Raji (cell line): ENCODE measurements around the gene NUDT1.

Experiments used
- POLR2A ChIP-seq: IDR thresholded peaks from 2 replicates; pipeline ENCODE4 v1.6.1; 2011; ENCODE audit warnings: low read depth, low read length, control low read depth; ENCODE audit not compliant: insufficient read depth

The NUDT1 gene

DNA sequence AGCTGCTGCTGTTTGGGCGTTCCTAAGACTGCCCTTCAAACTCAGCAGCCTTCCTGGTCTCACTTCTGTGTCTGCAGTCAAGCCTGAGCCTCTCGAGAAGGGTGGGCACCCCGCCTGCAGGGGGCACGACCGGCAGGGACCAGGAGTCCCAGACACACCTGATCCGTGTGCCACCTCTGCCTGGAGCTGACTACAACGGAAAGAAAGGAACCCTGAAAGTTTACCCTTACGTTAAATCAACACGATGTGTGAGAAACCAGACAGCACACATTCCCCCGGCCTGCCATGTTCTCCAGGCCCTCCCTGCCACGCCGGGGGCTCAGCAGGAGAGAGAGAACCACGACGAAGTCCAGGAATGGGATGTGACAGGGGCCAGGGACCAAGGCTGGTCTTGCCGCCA is 14.3 kb upstream of the NUDT1 start:
- no peak for TF ChIP-seq POLR2A

DNA sequence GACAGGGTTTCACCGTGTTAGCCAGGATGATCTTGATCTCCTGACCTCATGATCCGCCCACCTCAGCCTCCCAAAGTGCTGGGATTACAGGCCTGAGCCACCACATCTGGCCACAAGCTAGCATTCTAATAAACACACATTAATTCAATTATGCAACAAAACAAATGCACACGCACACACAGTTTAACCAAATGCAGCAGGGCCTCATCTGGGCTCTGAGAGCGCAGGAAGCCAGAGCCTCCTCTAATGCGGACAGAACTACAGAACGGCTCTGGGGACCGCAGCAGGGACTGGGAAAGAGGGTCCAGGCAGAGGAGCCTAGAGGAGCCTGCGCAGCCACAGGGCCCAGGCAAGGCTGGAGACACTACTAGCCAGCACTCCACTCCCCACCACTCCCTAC is 13.1 kb upstream of the NUDT1 start:
- no peak for TF ChIP-seq POLR2A

DNA sequence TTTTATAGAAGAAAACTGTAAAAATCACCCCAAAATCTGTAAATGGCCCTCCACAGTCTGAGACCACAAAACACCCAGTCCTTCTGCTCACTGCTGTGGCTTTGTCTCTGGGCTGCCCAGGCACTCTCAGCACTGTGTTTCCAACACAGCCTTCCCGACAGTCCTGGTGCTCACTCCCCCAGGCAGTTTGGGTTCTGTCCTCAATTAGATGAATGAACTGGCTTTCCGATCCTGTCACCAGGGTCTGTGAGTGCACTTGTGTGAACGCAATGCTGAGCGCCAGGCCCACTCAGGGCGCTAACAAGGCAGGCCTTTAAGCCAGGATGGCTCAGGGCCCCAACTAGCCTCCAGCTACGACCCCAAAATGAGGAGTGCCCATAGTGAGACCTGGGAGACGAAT is 12.6 kb upstream of the NUDT1 start:
- no peak for TF ChIP-seq POLR2A

DNA sequence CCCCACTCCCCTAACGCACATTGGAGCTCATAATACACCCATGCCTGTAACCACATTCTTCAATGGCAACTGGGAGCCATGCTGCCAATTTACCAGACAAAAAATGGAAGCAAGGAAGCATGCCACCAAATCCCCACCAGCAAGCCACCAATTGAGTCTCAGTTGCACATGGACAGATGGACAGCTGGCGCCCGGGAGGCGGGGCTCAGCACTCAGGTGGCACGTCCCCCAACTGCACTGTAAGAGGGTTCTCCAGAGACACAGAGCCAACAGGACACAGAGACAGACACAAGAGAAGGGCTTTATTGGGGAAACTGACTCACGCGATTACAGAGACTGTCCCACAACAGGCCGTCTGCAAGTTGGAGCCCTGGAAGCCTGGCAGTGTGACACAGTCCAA is 11.8 kb upstream of the NUDT1 start:
- TF ChIP-seq POLR2A: no peak

DNA sequence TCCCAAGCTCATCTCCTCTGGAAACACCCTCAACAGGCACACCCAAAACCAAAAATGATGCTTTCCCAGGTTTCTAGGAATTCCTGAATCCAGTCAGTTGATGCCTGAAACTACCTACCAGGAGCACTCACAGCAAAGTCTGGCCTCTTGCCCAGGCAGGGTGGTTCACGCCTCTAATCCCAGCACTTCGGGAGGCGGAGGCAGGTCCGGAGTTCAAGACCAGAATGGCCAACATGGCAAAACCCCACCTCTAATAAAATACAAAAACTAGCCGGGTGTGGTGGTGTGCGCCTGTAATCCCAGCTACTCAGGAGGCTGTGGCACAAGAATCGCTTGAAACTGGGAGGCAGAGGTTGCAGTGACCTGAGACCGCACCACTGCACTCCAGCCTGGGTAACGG is 11.1 kb upstream of the NUDT1 start:
- no peak for TF ChIP-seq POLR2A

DNA sequence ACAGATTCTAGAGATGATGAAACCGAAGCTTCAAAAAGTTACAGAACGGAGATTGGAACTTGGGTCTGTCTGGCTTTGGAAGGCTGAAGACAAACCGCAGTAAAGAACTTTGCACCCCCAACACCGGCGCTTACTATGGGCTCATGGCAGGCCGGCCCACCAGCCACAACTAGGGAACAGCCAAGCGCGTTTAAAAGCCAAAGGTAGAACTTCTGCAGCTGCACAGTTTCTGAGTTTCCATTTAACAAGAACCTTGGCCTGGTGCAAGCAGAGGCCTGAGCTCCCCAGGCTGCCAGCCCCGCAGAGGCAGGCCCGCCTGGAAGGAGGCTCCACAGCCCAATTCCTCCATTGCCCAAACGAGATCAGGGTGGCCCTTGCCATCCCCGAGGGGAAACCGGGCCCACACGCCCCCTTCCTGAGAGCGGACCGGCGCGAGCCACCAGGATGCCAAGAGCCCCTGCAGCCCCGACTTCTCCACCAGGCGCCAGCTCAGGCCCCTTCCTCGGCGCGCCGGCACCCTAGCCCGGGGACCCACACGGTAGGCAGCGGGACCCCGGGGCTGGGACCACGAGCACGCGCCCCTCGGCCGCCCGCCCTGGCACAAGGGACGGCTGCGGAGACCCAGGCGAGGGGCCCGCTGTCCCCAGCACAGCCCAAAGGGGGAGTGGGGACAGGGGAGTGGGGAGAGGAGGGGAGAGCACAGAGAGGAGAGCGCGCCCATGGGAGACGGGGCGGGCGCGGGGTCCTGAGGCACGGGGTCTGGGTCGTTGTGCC is 9.8 kb upstream of the NUDT1 start:
- no peak for TF ChIP-seq POLR2A

DNA sequence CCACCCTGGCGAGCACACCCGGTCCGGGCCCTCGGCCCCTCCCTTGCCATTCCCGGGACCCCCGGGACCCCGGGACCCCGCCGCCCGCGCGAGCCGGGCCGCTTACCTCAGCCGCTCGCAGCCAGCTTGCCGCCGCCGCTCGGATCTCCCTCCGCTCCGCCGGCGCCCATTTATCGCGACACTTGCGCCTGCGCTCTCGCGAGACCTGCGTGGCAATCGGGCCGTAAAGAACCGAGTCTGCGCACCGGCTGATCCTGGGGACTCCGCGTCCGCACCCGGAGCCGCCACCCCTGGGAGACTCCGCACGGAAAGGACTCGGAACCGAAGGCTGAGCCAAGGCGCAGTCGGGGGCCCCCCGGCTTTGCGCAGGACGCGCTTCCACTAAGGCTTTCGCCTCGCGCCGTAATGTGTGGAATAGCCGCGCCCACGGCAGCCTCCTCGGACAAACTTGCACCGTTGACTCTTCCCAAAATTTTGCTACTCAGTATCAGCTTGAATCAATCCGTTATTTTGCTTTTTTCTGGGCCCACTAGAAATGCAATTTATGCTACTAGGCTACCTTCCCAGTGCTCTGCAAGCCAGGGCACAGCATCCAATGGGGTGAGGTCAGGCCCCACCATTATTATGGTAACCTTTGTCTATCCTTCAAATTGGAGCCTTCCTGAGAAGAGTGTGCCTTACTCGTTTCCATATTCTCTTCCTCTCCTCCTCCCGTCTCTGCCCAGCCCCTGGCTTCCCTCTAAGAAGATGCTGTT is 9.1 kb upstream of the NUDT1 start, which contains the start of gene MAD1L1:
TSS of gene MAD1L1 (minus strand) at position 180 of the 755 bp plus-strand sequence. CDS start 2,812 bp downstream, outside the sequence.
- peak; percentile 89 for TF ChIP-seq POLR2A

DNA sequence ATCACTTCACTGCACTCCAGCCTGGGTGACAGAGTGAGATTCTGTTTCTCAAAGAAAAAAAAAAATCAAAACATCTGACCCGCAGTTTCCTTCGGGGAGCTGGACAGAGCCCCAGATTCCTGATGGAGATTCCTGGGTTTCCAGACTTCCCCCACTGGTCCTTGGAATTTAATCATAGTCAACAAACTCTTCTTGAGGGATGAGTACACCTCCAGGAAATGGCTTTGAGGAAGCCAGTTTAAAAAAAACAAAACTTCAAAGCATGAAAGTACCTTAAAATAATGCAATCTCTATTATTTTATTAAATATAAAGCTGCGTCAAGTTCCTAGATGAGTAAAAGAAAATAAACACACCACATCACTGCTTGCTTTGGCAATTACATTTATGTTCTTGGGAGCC is 8.1 kb upstream of the NUDT1 start:
- TF ChIP-seq POLR2A: no peak

DNA sequence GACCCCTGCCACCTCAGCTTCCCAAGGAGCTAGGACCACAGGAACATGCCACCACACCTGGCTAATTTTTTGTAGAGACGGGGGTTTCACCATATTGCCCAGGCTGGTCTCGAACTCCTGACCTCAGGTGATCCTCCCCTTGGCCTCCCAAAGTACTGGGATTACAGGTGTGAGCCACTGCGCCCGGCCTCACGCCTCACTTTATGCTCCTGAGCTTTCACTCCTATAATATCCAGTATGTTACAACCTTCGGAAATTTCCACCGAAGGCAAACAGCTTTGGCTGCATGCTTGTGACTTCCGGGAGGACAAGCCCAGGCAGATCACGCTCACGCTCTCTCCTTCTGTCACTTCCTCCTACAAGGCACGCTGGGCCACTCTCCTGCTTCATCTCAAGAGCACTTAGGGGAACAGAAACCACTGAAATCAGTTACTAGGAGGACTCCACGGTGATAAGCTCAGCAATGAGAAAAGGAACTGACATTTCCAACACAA is 4.9 kb upstream of the NUDT1 start:
- no peak for TF ChIP-seq POLR2A

DNA sequence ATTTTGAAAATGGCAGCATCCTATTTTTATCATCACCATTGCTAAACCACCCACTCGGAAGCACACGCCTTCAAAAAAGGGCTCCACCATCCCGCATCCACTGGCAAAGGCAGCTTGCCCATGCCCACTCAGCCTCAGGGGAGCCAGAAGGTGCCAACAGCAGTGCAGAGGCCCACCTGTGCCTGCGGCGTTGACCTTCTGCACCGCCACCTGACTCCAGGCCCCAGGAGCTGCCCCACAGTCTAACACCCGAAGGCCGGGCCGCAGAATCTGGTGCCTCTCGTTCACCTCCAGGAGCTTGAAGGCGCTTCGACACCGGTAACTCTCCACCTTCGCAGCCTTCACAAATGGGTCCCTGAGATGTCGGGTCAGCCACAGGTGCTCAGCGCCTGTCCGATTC is 2.8 kb upstream of the NUDT1 start:
- no peak for TF ChIP-seq POLR2A

DNA sequence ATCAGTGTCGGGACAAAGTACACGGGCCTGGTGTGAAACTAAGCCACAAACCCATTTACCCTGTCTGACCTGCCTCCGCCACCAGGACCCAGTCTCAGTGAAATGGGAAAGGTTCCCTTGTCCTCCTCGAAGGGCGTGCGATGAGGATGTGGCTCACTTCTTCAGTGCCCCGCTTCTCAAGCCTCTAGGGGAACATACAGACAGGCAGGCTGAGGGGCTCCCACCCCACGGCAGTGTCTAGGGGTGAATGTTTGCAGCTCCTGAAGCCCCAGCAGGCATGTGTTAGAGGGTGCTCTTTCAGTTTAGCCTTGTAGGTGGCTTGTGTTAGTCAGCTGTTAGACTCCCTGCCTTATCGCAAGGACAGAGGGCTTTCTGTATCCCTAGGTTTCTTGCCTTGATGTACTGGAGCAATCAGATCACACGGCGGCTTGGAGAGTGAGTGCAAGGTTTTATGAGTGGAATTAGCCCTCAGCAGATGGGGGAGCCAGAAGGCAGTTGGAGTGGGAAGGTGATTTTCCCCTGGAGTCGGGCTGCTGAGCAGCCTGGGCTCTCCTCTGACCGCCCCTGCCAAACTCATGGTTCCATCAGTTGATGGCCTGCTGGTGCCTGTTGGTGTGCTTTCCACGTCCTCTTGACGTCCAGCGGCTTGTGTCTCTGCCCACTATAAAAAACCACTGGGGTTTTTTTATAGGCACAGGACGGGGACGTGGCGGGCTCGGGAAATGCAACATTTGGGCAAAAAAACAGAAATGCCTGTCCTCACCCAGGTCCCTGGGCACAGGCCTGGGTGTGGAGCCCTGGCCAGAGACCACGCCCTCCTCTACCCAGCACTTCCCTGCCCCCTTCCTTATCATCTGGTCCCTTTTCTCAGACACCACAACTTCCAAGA is 759 bp downstream of the NUDT1 start:
- no peak for TF ChIP-seq POLR2A

DNA sequence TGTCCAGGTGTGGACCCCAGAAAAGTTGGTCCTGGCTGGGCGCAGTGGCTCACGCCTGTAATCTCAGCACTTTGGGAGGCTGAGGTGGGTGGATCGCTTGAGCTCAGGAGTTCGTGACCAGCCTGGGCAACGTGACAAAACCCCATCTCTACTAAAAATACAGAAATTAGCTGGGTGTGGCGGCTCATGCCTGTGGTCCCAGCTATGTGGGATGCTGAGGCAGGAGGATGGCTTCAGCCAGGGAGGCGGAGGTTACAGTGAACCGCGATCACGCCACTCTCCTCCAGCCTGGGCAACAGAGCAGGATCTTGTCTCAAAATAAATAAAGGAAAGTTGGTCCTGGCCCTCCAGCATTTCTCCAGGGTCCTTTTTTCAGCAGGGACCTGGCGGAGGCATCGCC is 1.4 kb downstream of the NUDT1 start:
- TF ChIP-seq POLR2A: no peak

DNA sequence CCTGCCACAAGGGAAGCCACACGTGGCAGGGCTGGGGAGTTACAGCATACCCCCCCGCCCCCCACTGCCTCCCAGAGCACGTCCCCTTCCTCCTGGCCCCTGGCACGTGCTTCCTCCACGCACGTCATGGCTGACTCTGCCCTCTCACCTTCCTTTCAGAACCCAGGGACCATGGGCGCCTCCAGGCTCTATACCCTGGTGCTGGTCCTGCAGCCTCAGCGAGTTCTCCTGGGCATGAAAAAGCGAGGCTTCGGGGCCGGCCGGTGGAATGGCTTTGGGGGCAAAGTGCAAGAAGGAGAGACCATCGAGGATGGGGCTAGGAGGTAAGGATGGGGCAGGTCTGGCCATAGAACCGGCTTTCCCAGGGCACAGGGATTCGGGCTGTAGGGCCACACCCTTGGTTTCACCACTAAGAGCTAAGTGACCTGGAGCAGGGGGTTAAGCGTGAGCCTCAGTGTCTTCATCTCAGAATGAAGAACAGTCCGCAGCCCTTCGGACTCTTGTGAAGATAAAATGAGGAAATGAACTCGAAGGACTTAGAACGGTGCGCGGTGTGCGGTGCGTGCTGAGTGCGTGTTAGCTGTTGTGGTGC is 2.5 kb downstream of the NUDT1 start:
- no peak; the same call in 1 of the 2 replicates for TF ChIP-seq POLR2A

DNA sequence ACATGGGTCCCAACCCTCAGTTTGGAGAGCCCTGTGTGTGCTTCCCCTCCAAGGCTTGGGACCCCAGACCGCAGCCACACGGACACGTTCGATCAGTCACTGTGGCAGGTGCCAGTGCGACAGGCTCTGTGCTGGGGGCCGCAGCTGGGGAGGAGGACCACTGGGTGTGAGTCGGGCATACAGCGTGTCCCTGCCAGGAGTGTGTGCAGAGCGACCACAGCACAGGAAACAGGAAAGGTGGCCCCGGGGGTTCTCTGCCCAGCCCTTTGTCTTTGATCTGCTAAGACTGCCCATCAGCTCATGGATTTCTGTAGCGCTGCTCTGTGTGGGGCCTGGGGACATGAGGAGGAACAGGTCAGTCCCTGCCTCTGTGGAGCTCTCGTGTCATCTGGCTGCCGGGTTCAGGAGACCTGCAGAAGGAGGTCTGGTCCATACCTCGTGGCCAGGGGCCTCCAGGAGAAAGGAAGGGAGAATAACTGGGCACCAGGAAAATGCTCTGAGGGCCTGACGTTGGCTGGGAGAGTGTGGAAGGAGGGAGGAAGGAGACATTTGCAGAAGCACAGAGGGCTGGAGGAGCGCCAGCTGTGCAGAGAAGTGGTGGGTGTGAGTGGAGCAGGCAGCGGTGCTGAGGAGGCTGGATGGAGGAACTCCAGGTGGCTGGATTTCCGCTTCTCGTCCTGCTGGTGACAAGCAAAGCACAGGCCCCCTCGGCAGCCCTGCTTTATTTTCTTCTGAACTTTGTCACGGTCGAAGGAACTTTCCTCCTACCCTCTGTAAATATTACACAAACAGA is 4.1 kb downstream of the NUDT1 start:
- no peak for TF ChIP-seq POLR2A
